Activated T-helper 1 cell treated with anti-CD3 and anti-CD28 coated beads, Interleukin-12 subunit alpha, Interleukin-12 subunit beta, Interleukin-2, Interleukin-4 antibody, amounts not matched to agents 30 ng/mL and 10 ng/mL and 1 ng/mL, durations not matched to agents 14 hours and 24 hours and 36 hours (primary cell): Measurements from ENCODE around the gene L1CAM. TPM values are rescaled to one million over a fixed set of nuclear protein-coding genes. Genes with fewer than 3 reads are reported as not detected.
A peak's percentile ranks its signal among the peaks of the same experiment; 100 is the strongest.

ENCODE experiments used
- DNase-seq: peaks from one replicate; pipeline ENCODE4 v3.0.0; 2021; ENCODE audit warnings: low spot score
- H3K27ac Mint-ChIP-seq: one replicate; pipeline ENCODE4 v1.8.0; 2021; ENCODE audit warnings: mild to moderate bottlenecking, mixed read lengths
- H3K27me3 Mint-ChIP-seq: one replicate; pipeline ENCODE4 v1.8.0; 2022; ENCODE audit warnings: mild to moderate bottlenecking, moderate library complexity, mixed read lengths; ENCODE audit not compliant: insufficient read depth
- H3K36me3 Mint-ChIP-seq: one replicate; pipeline ENCODE4 v1.8.0; 2021; ENCODE audit warnings: low read depth, mixed read lengths
- H3K4me1 Mint-ChIP-seq: one replicate; pipeline ENCODE4 v1.8.0; 2021; ENCODE audit warnings: low read depth, mixed read lengths
- H3K4me3 Mint-ChIP-seq: one replicate; pipeline ENCODE4 v1.8.0; 2021; ENCODE audit warnings: mild to moderate bottlenecking, moderate library complexity, mixed read lengths
- H3K9me3 Mint-ChIP-seq: one replicate; pipeline ENCODE4 v1.8.0; 2021; ENCODE audit warnings: mixed read lengths
- intact Hi-C: fragments of 100-400 bp; cut with micrococcal nuclease; formaldehyde crosslinking; loops from one replicate; pipeline ENCODE4 v1.15.1; 2024
- total RNA-seq: library from RNA; stranded (reverse); gene quantifications from 2 replicates; pipeline ENCODE4 v1.2.3, GENCODE V29; 2022

Gene L1CAM
- total RNA-seq, 1 donor from 2014 or later, result 1.7 TPM

- intact Hi-C loops, result no loop called here
- Mint-ChIP-seq H3K4me3 (no peak overlapping the region), H3K27ac (no peak overlapping the region), H3K4me1 (peaks cover 27% of the 10 kb centered on the region), H3K9me3 (no peaks in the 10 kb centered on the region), H3K27me3 (no peaks in the 10 kb centered on the region), H3K36me3 (peaks cover 4% of the 10 kb centered on the region)
- no peak for DNase-seq
Measured at GRCh38 chrX:153905481-153906095, 19.6 kb upstream of the L1CAM start.

GRCh38 chrX:153903991-153904957, 18.3 kb upstream of the L1CAM start, which contains the start of gene AVPR2:
Gene AVPR2 (plus strand): TSS chrX:153904673. CDS start chrX:153905146, 473 bp downstream.
- peaks cover 29% of the 10 kb centered on the region for H3K4me1 Mint-ChIP-seq
- intact Hi-C loops, result loop anchor here (5.0 kb wide), 1 partner anchor 77 kb away; no protein-coding TSS in a partner anchor
- DNase-seq, result no peak
- no peaks in the 10 kb centered on the region for H3K27me3 Mint-ChIP-seq
- peak within 1 kb of the TSS; percentile 39 for H3K4me3 Mint-ChIP-seq
- H3K27ac Mint-ChIP-seq, result peak within 1 kb of the TSS; percentile 65
- H3K9me3 Mint-ChIP-seq, result no peaks in the 10 kb centered on the region
- peaks cover 2% of the 10 kb centered on the region for H3K36me3 Mint-ChIP-seq

- intact Hi-C loops, result loop anchor here (5.0 kb wide), 1 partner anchor 76 kb away; no protein-coding TSS in a partner anchor
- peak overlapping the region; percentile 65 for H3K27ac Mint-ChIP-seq
- DNase-seq, result no peak
- H3K27me3 Mint-ChIP-seq, result no peaks in the 10 kb centered on the region
- peaks cover under 1% of the 10 kb centered on the region for H3K36me3 Mint-ChIP-seq
- no peaks in the 10 kb centered on the region for H3K9me3 Mint-ChIP-seq
- peak overlapping the region; percentile 39 for H3K4me3 Mint-ChIP-seq
- peaks cover 29% of the 10 kb centered on the region for H3K4me1 Mint-ChIP-seq
Measured at GRCh38 chrX:153903238-153903980, 17.4 kb upstream of the L1CAM start.

- Mint-ChIP-seq H3K36me3 (peaks cover 1% of the 10 kb centered on the region), H3K27ac (no peak overlapping the region), H3K9me3 (no peaks in the 10 kb centered on the region), H3K4me1 (peaks cover 29% of the 10 kb centered on the region), H3K4me3 (no peak overlapping the region), H3K27me3 (no peaks in the 10 kb centered on the region)
- no peak for DNase-seq
- intact Hi-C loops, result loop anchor here (5.0 kb wide), 1 partner anchor 75 kb away; no protein-coding TSS in a partner anchor
Measured at GRCh38 chrX:153902385-153902784, 16.4 kb upstream of the L1CAM start.

- H3K36me3 Mint-ChIP-seq, result peaks cover 1% of the 10 kb centered on the region
- H3K4me3 Mint-ChIP-seq, result peak overlapping the region; percentile 26
- peak overlapping the region; percentile 58 for H3K27ac Mint-ChIP-seq
- DNase-seq, result no peak
- H3K27me3 Mint-ChIP-seq, result no peaks in the 10 kb centered on the region
- H3K4me1 Mint-ChIP-seq, result peaks cover 29% of the 10 kb centered on the region
- H3K9me3 Mint-ChIP-seq, result no peaks in the 10 kb centered on the region
- intact Hi-C loops, result loop anchor here (1.0 to 5.0 kb wide), 2 partner anchors 46 to 74 kb away; no protein-coding TSS in a partner anchor
Measured at GRCh38 chrX:153901753-153902140, 15.8 kb upstream of the L1CAM start.

- peaks cover 29% of the 10 kb centered on the region for H3K4me1 Mint-ChIP-seq
- intact Hi-C loops, result loop anchor here (1.0 to 5.0 kb wide), 2 partner anchors 46 to 74 kb away; no protein-coding TSS in a partner anchor
Measured at GRCh38 chrX:153900831-153901752, 15.1 kb upstream of the L1CAM start.

GRCh38 chrX:153897899-153898298, 11.9 kb upstream of the L1CAM start:
- no peak overlapping the region for H3K27ac Mint-ChIP-seq
- intact Hi-C loops, result no loop called here
- H3K9me3 Mint-ChIP-seq, result no peaks in the 10 kb centered on the region
- peaks cover 16% of the 10 kb centered on the region for H3K4me1 Mint-ChIP-seq
- peaks cover 2% of the 10 kb centered on the region for H3K27me3 Mint-ChIP-seq
- no peak for DNase-seq
- H3K4me3 Mint-ChIP-seq, result no peak overlapping the region
- peaks cover 1% of the 10 kb centered on the region for H3K36me3 Mint-ChIP-seq

More at GRCh38 chrX:153900831-153901752, 15.1 kb upstream of the L1CAM start:
- Mint-ChIP-seq H3K36me3 (peaks cover 1% of the 10 kb centered on the region), H3K9me3 (no peaks in the 10 kb centered on the region), H3K27ac (peak overlapping the region; percentile 58), H3K27me3 (no peaks in the 10 kb centered on the region), H3K4me3 (peak overlapping the region; percentile 51)
- DNase-seq, result peak; percentile 58

GRCh38 chrX:153889123-153889522, 3.1 kb upstream of the L1CAM start:
- Mint-ChIP-seq H3K27me3 (peaks cover 25% of the 10 kb centered on the region), H3K4me3 (no peak overlapping the region), H3K9me3 (no peaks in the 10 kb centered on the region), H3K4me1 (peaks cover 4% of the 10 kb centered on the region), H3K36me3 (no peaks in the 10 kb centered on the region), H3K27ac (no peak overlapping the region)
- no peak for DNase-seq
- intact Hi-C loops, result no loop called here

- Mint-ChIP-seq H3K36me3 (no peaks in the 10 kb centered on the region), H3K4me1 (peaks cover 4% of the 10 kb centered on the region)
- intact Hi-C loops, result no loop called here
Measured at GRCh38 chrX:153888344-153888743, 2.4 kb upstream of the L1CAM start.

GRCh38 chrX:153887385-153887784, 1.4 kb upstream of the L1CAM start:
- Mint-ChIP-seq H3K4me3 (no peak overlapping the region), H3K27me3 (peaks cover 21% of the 10 kb centered on the region), H3K9me3 (no peaks in the 10 kb centered on the region), H3K4me1 (peaks cover 4% of the 10 kb centered on the region), H3K36me3 (no peaks in the 10 kb centered on the region), H3K27ac (no peak overlapping the region)
- DNase-seq, result no peak
- intact Hi-C loops, result no loop called here

More at GRCh38 chrX:153888344-153888743, 2.4 kb upstream of the L1CAM start:
- no peak overlapping the region for H3K27ac Mint-ChIP-seq
- H3K27me3 Mint-ChIP-seq, result peaks cover 26% of the 10 kb centered on the region
- no peak overlapping the region for H3K4me3 Mint-ChIP-seq
- H3K9me3 Mint-ChIP-seq, result no peaks in the 10 kb centered on the region
- DNase-seq, result no peak

- Mint-ChIP-seq H3K27ac (no peak overlapping the region), H3K27me3 (peaks cover 20% of the 10 kb centered on the region), H3K4me3 (peak overlapping the region; percentile 56), H3K4me1 (peaks cover 4% of the 10 kb centered on the region), H3K36me3 (no peaks in the 10 kb centered on the region), H3K9me3 (no peaks in the 10 kb centered on the region)
- no peak for DNase-seq
- intact Hi-C loops, result no loop called here
Measured at GRCh38 chrX:153886915-153887314, 942 bp upstream of the L1CAM start.
